ENCODE data around the gene LRRFIP1.

- no peak for TF ChIP-seq CTCF (IDR thresholded peaks at IDR 0.05)
- no peak for TF ChIP-seq POLR2A (IDR thresholded peaks at IDR 0.05)
Measured at GRCh38 chr2:237736783-237737182, 109.4 kb downstream of the LRRFIP1 start.
